Neural cell (in vitro differentiated cells): ENCODE measurements around the gene ACSS1. TPM values are rescaled to one million over a fixed set of nuclear protein-coding genes. Genes with fewer than 3 reads are reported as not detected.

Source experiments
- H2AFZ ChIP-seq: fragments of 200-600, 300-800 bp; sonication (generic), shearing (Covaris generic); 2 replicates; pipeline ENCODE4 v1.6.0; 2014; ENCODE audit warnings: low read depth, mild to moderate bottlenecking, antibody characterized with exemption, low read length, moderate library complexity
- H3F3A ChIP-seq: fragments of 200-600 bp; shearing (Covaris generic); 2 replicates; pipeline ENCODE4 v1.6.1; 2016; ENCODE audit warnings: mild to moderate bottlenecking, moderate library complexity, mixed read lengths, antibody characterized with exemption, low read length; ENCODE audit not compliant: insufficient read depth, poor library complexity, severe bottlenecking
- H3K27ac ChIP-seq: fragments of 200-600, 300-800 bp; sonication (generic), shearing (Covaris generic); 2 replicates; pipeline ENCODE4 v1.5.1; 2014; ENCODE audit warnings: mild to moderate bottlenecking, low read length, moderate library complexity
- H3K27me3 ChIP-seq: fragments of 300-800, 200-600 bp; sonication (generic), shearing (Covaris generic); 2 replicates; pipeline ENCODE4 v1.6.0; 2014; ENCODE audit warnings: mild to moderate bottlenecking, low read depth, low read length, moderate library complexity; ENCODE audit not compliant: insufficient read depth
- H3K36me3 ChIP-seq: fragments of 300-800, 200-600 bp; sonication (generic), shearing (Covaris generic); 2 replicates; pipeline ENCODE4 v1.5.1; 2014; ENCODE audit warnings: mild to moderate bottlenecking, antibody characterized with exemption, low read length, moderate library complexity; ENCODE audit not compliant: insufficient read depth
- H3K4me2 ChIP-seq: fragments of 300-800, 200-600 bp; sonication (generic), shearing (Covaris generic); 2 replicates; pipeline ENCODE4 v1.6.0; 2014; ENCODE audit warnings: mild to moderate bottlenecking, low read length
- H3K4me3 ChIP-seq: fragments of 300-800, 200-600 bp; sonication (generic), shearing (Covaris generic); 2 replicates; pipeline ENCODE4 v1.5.1; 2014; ENCODE audit warnings: mild to moderate bottlenecking, low read length, moderate library complexity
- H3K79me2 ChIP-seq: fragments of 200-600 bp; shearing (Covaris generic); replicated peaks from 2 replicates; pipeline ENCODE4 v1.6.0; 2014; ENCODE audit warnings: mild to moderate bottlenecking, low read length, moderate library complexity; ENCODE audit not compliant: insufficient read depth
- H3K9ac ChIP-seq: fragments of 300-800, 200-600 bp; sonication (generic), shearing (Covaris generic); 2 replicates; pipeline ENCODE4 v1.6.1; 2016; ENCODE audit warnings: mild to moderate bottlenecking, low read length, mixed read lengths
- H3K9me2 ChIP-seq: fragments of 200-600 bp; shearing (Covaris generic); 2 replicates; pipeline ENCODE4 v1.6.1; 2016; ENCODE audit warnings: mild to moderate bottlenecking, low read length, mixed read lengths; ENCODE audit not compliant: insufficient read depth
- H3K9me3 ChIP-seq: fragments of 200-600, 300-800 bp; sonication (generic), shearing (Covaris generic); 2 replicates; pipeline ENCODE4 v1.6.1; 2016; ENCODE audit warnings: mild to moderate bottlenecking, mixed run types, low read length, moderate library complexity, mixed read lengths
- H4K20me1 ChIP-seq: fragments of 200-600 bp; shearing (Covaris generic); 2 replicates; pipeline ENCODE4 v1.6.1; 2016; ENCODE audit warnings: mild to moderate bottlenecking, mixed run types; ENCODE audit not compliant: insufficient read depth
- CTCF ChIP-seq: fragments of 450-650 bp; IDR thresholded peaks from 2 replicates; pipeline ENCODE4 v1.5.1; 2014; ENCODE audit warnings: antibody characterized with exemption, mild to moderate bottlenecking, moderate library complexity; ENCODE audit not compliant: poor library complexity, severe bottlenecking
- EP300 ChIP-seq: fragments of 450-650 bp; conservative IDR thresholded peaks from 2 replicates; pipeline ENCODE4 v1.6.1; 2014; ENCODE audit warnings: antibody characterized with exemption, mild to moderate bottlenecking, moderate library complexity; ENCODE audit not compliant: poor library complexity, severe bottlenecking
- EZH2 ChIP-seq: fragments of 200-600, 300-800 bp; shearing (Covaris generic), sonication (generic); IDR thresholded peaks from 2 replicates; pipeline ENCODE4 v1.6.1; 2014; ENCODE audit warnings: antibody characterized with exemption, low read length, borderline replicate concordance, mild to moderate bottlenecking; ENCODE audit not compliant: insufficient read depth, poor library complexity, severe bottlenecking
- MXI1 ChIP-seq: fragments of 450-650 bp; conservative IDR thresholded peaks from 2 replicates; pipeline ENCODE4 v1.6.1; 2014; ENCODE audit warnings: antibody characterized with exemption, mild to moderate bottlenecking; ENCODE audit not compliant: poor library complexity, severe bottlenecking
- POLR2AphosphoS5 ChIP-seq: IDR thresholded peaks from 2 replicates; pipeline ENCODE4 v1.6.1; 2012
- RAD21 ChIP-seq: fragments of 450-650 bp; conservative IDR thresholded peaks from 2 replicates; pipeline ENCODE4 v1.6.1; 2014; ENCODE audit warnings: antibody characterized with exemption, mild to moderate bottlenecking, moderate library complexity
- REST ChIP-seq: IDR thresholded peaks from 2 replicates; pipeline ENCODE4 v1.6.1; 2012; ENCODE audit warnings: borderline replicate concordance
- SMC3 ChIP-seq: fragments of 450-650 bp; conservative IDR thresholded peaks from 2 replicates; pipeline ENCODE4 v1.6.1; 2014; ENCODE audit warnings: antibody characterized with exemption, mild to moderate bottlenecking, moderate library complexity; ENCODE audit not compliant: poor library complexity
- TAF1 ChIP-seq: IDR thresholded peaks from 2 replicates; pipeline ENCODE4 v1.6.1; 2012; ENCODE audit warnings: low read depth
- polyA plus RNA-seq: library from polyadenylated mRNA; depleted of rRNA; stranded (reverse); fragments of >200 nt; gene quantifications from 2 replicates; pipeline ENCODE4 v1.2.3, GENCODE V29; 2014

The ACSS1 gene
- polyA plus RNA-seq, 1 donor from 2014 or later, result not detected

- TF ChIP-seq CTCF (no peak), RAD21 (no peak), TAF1 (no peak)
Measured at GRCh38 chr20:25089662-25090061, 31.7 kb upstream of the ACSS1 start (continued).

- no peak overlapping the region for H3K9ac ChIP-seq
- no peak overlapping the region for H3K27ac ChIP-seq
- no peaks in the 10 kb centered on the region for H3K79me2 ChIP-seq
- no peaks in the 10 kb centered on the region for H3F3A ChIP-seq
- H3K9me2 ChIP-seq, result no peaks in the 10 kb centered on the region
- no peak overlapping the region for H3K4me3 ChIP-seq
- no peak overlapping the region for H2AFZ ChIP-seq
- no peaks in the 10 kb centered on the region for H3K36me3 ChIP-seq
- TF ChIP-seq EZH2 (no peak), EP300 (no peak), POLR2AphosphoS5 (no peak), REST (no peak), CTCF (no peak)
- no peaks in the 10 kb centered on the region for H3K9me3 ChIP-seq
- H4K20me1 ChIP-seq, result no peaks in the 10 kb centered on the region
- H3K27me3 ChIP-seq, result peaks cover 25% of the 10 kb centered on the region
- no peak overlapping the region for H3K4me2 ChIP-seq
Measured at GRCh38 chr20:25089096-25089495, 31.2 kb upstream of the ACSS1 start.

- no peak overlapping the region for H3K4me2 ChIP-seq
- H3K79me2 ChIP-seq, result no peaks in the 10 kb centered on the region
- no peak overlapping the region for H3K4me3 ChIP-seq
- no peak overlapping the region for H3K9ac ChIP-seq
- peaks cover 33% of the 10 kb centered on the region for H3K27me3 ChIP-seq
- no peaks in the 10 kb centered on the region for H4K20me1 ChIP-seq
- H3F3A ChIP-seq, result no peaks in the 10 kb centered on the region
- H2AFZ ChIP-seq, result no peak overlapping the region
- TF ChIP-seq POLR2AphosphoS5 (no peak), RAD21 (no peak), SMC3 (no peak), MXI1 (no peak), CTCF (no peak), EP300 (no peak), REST (no peak)
- H3K27ac ChIP-seq, result no peak overlapping the region
- H3K9me3 ChIP-seq, result peaks cover 6% of the 10 kb centered on the region
- no peaks in the 10 kb centered on the region for H3K36me3 ChIP-seq
- no peaks in the 10 kb centered on the region for H3K9me2 ChIP-seq
Measured at GRCh38 chr20:25088267-25088666, 30.3 kb upstream of the ACSS1 start.
